ACC112 (cell line): Measurements from ENCODE around the gene RIPPLY1.

Source experiments
- H2AFZ ChIP-seq: fragments of 200-600 bp; sonication (generic); one replicate; pipeline ENCODE4 v1.6.0; 2017; ENCODE audit warnings: antibody characterized with exemption, low read length; ENCODE audit not compliant: unreplicated experiment
- H3K27ac ChIP-seq: fragments of 200-600 bp; sonication (generic); 2 replicates; pipeline ENCODE4 v1.5.1; 2014; ENCODE audit warnings: low read depth, mild to moderate bottlenecking, antibody characterized with exemption, low read length, moderate library complexity
- H3K27me3 ChIP-seq: fragments of 200-600 bp; sonication (generic); 2 replicates; pipeline ENCODE4 v1.6.1; 2014; ENCODE audit warnings: mild to moderate bottlenecking, antibody characterized with exemption, low read length, moderate library complexity, mixed read lengths; ENCODE audit not compliant: insufficient read depth
- H3K36me3 ChIP-seq: fragments of 200-600 bp; sonication (generic); 2 replicates; pipeline ENCODE4 v1.6.1; 2016; ENCODE audit warnings: mild to moderate bottlenecking, antibody characterized with exemption, low read length, moderate library complexity, mixed read lengths; ENCODE audit not compliant: insufficient read depth
- H3K4me1 ChIP-seq: fragments of 200-600 bp; sonication (generic); one replicate; pipeline ENCODE4 v1.6.1; 2016; ENCODE audit warnings: low read length, mixed read lengths; ENCODE audit not compliant: insufficient read depth, unreplicated experiment, control insufficient read depth
- H3K4me3 ChIP-seq: fragments of 200-600 bp; sonication (generic); 2 replicates; pipeline ENCODE4 v1.5.1; 2014; ENCODE audit warnings: mild to moderate bottlenecking, low read depth, low read length
- H3K79me2 ChIP-seq: fragments of 200-600 bp; sonication (generic); one replicate; pipeline ENCODE4 v1.6.0; 2016; ENCODE audit warnings: low read length; ENCODE audit not compliant: control insufficient read depth, unreplicated experiment, insufficient read depth

The RIPPLY1 gene, protein sequence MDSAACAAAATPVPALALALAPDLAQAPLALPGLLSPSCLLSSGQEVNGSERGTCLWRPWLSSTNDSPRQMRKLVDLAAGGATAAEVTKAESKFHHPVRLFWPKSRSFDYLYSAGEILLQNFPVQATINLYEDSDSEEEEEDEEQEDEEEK

DNA sequence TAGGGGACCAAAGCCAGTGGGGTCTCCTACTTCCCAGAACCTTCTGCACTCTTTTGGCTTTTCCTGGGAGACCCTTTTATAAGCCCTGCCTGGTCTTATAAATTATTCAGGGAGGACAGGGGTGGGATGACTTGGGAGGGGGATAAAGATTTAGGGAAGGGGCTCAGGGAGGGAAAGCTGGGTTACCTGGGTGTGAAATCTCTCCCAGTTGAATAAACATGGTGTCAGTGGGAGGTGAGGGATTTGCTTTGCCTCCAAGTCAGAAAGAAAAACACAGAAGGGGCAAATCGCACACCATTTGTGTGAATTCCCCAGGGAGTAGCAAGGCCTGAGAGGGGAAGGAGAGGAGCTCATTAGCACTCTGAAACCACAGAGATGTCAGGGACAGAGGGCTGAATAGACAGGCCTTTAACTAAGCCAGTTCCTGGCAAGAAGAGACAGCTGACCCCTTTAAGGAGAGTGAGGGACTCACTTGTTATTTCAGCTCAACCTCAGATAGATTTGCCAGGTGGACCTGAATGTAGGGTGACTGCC is at the start of gene RIPPLY1:
Gene RIPPLY1 (minus strand): TSS at position 51 of the 534 bp plus-strand sequence. CDS start 54 bp downstream, outside the sequence.
- H3K79me2 ChIP-seq = no peaks in the 10 kb centered on the region
- H3K27ac ChIP-seq = no peak within 1 kb of the TSS
- H3K4me3 ChIP-seq = no peak within 1 kb of the TSS
- no peak within 1 kb of the TSS for H2AFZ ChIP-seq
- no peaks in the 10 kb centered on the region for H3K36me3 ChIP-seq
- H3K27me3 ChIP-seq = no peaks in the 10 kb centered on the region
- H3K4me1 ChIP-seq = peaks cover 12% of the 10 kb centered on the region

DNA sequence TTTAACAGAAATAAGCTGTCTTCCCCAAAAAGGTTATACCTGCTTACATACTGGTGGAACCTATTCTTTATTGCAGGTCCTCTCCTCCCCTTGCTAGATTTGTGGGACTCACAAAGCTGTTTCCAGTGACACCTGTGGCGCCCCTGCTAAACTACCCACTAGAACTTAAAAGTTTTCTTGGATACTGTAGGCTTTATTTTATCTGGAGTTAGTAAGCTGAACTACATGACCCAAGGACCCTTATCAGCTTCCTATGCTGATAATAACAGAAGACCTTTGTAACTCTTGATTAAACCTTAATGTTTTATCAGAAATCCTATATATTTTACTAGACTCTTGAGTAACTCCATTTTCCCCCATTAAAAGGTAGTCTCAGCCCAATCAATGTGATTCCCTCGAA is 49.4 kb upstream of the RIPPLY1 start:
- Histone ChIP-seq H3K27ac (no peak overlapping the region), H3K4me3 (no peak overlapping the region), H3K27me3 (no peaks in the 10 kb centered on the region), H2AFZ (no peak overlapping the region), H3K79me2 (no peaks in the 10 kb centered on the region), H3K4me1 (peaks cover 22% of the 10 kb centered on the region), H3K36me3 (no peaks in the 10 kb centered on the region; the same call in 1 of the 2 replicates)

DNA sequence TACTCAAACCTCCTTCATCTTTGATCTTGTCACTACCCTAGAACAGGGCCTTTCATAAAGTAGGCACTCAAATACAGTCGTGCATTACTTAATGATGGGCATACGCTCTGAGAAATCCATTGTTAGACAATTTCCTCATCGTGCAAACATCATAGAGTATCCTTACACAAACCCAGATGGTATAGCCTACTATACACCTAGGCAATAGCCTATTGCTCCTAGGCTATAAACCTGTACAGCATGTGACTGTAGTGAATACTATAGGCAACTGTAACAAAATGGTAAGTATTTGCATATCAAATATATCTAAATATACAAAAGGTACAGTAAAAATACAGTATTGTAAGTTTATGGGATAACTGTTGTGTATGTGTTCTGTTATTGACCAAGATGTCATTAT is 48.9 kb upstream of the RIPPLY1 start:
- H3K27ac ChIP-seq = no peak overlapping the region
- no peaks in the 10 kb centered on the region; the same call in 1 of the 2 replicates for H3K36me3 ChIP-seq
- H2AFZ ChIP-seq = no peak overlapping the region
- H3K4me3 ChIP-seq = no peak overlapping the region
- peaks cover 22% of the 10 kb centered on the region for H3K4me1 ChIP-seq
- H3K79me2 ChIP-seq = no peaks in the 10 kb centered on the region
- H3K27me3 ChIP-seq = no peaks in the 10 kb centered on the region

DNA sequence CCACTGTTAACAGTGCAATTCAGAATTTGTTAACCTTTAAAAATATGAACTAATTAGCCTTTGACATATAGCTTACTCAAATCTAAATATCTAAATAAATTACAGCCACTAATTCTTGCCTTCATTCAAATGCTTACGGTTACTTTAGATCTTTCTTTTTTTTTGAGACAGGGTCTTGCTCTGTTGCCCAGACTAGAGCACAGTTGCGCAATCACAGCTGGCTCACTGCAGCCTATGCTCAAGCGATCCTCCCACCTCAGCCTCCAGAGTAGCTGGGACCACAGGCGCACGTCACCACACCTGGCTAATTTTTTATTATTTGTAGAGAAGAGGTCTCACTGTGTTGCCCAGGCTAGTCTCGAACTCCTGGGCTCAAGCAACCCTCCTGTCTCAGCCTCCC is 48.1 kb upstream of the RIPPLY1 start:
- no peaks in the 10 kb centered on the region for H3K36me3 ChIP-seq
- H3K27ac ChIP-seq = no peak overlapping the region
- peaks cover 22% of the 10 kb centered on the region for H3K4me1 ChIP-seq
- H2AFZ ChIP-seq = no peak overlapping the region
- H3K27me3 ChIP-seq = no peaks in the 10 kb centered on the region
- no peaks in the 10 kb centered on the region for H3K79me2 ChIP-seq
- H3K4me3 ChIP-seq = no peak overlapping the region

DNA sequence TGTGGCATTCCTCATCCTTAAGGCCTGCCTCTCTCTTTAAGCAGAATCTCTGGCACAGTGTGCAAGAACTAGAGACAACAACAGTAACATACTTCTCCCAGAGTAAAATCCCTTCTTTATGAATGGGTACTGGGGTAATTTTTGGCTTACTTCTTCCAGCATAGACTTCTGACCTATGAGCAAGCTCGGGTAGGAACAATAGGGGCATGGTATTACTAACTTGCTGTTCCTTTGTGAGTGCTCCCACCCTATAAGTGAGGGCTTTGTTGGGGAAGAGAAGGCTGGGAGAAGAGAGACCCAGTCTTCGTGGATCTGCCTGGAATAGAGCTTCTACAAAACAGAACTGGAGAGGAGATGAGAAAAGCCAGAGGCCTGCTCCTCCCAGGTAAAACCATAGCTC is 47.2 kb upstream of the RIPPLY1 start:
- Histone ChIP-seq H3K36me3 (no peaks in the 10 kb centered on the region), H3K27ac (no peak overlapping the region), H3K4me3 (no peak overlapping the region), H3K27me3 (no peaks in the 10 kb centered on the region), H3K4me1 (peaks cover 18% of the 10 kb centered on the region), H2AFZ (no peak overlapping the region), H3K79me2 (no peaks in the 10 kb centered on the region)

DNA sequence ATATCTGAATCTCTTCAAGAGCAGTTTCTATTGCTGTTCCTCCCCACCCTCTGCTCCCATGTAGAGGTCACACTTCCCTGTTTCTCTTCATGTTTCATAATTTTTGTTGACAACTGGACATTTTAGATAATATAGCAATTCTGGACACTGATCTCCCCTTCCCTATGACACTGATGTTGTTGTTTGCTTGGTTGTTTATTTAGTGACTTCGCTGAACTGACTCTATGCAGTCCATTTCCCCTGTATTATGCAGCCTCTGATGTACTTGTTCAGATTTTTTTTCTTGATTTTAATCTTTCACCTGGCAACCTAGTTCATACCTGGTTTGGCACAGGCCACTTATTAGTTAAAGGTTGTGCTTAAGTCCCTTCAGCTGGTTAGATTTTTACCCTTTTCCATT is 46.2 kb upstream of the RIPPLY1 start:
- Histone ChIP-seq H3K36me3 (no peaks in the 10 kb centered on the region), H2AFZ (no peak overlapping the region), H3K4me1 (peaks cover 8% of the 10 kb centered on the region), H3K27ac (no peak overlapping the region), H3K27me3 (no peaks in the 10 kb centered on the region), H3K79me2 (no peaks in the 10 kb centered on the region), H3K4me3 (no peak overlapping the region)

DNA sequence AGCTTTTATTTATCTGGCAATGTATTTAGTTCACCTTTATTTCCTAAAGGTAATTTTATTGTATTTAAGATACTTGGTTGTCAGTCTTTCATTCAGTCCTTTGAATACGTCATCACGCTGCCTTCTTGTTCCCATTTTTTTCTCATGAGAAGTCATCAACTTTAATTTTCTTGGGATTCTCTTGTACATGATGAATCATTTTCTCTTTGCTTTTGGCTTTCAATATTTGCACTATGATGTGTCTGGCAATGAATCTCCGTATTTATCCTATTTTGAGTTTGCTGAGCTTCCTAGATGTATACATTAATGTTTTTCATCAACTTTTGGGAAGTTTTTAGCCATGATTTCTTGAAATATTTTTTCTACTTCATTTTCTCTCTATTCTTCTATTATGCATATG is 45.5 kb upstream of the RIPPLY1 start:
- Histone ChIP-seq H3K36me3 (no peaks in the 10 kb centered on the region), H3K4me1 (peaks cover 3% of the 10 kb centered on the region), H3K4me3 (no peak overlapping the region), H3K27me3 (no peaks in the 10 kb centered on the region), H3K27ac (no peak overlapping the region), H2AFZ (no peak overlapping the region), H3K79me2 (no peaks in the 10 kb centered on the region)

DNA sequence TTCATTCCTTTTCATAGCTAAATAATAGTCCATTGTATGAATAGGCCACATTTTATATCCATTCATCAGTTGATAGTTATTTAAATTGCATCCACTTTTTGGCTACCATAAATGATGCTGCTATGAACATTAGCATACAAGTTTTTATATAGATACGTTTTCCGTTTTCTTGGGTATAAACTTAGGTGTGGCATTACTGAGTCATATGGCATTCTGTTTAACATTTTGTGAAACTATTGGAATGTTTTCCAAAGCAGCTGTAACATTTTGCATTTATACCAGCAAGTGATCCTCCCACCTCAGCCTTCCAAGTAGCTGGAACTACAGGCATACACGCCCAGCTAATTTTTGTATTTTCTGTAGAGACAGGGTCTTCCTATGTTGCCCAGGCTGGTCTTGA is 43.3 kb upstream of the RIPPLY1 start:
- H3K36me3 ChIP-seq = no peaks in the 10 kb centered on the region
- H3K79me2 ChIP-seq = no peaks in the 10 kb centered on the region
- H3K4me3 ChIP-seq = no peak overlapping the region
- H2AFZ ChIP-seq = no peak overlapping the region
- no peaks in the 10 kb centered on the region for H3K4me1 ChIP-seq
- H3K27me3 ChIP-seq = no peaks in the 10 kb centered on the region
- H3K27ac ChIP-seq = no peak overlapping the region

DNA sequence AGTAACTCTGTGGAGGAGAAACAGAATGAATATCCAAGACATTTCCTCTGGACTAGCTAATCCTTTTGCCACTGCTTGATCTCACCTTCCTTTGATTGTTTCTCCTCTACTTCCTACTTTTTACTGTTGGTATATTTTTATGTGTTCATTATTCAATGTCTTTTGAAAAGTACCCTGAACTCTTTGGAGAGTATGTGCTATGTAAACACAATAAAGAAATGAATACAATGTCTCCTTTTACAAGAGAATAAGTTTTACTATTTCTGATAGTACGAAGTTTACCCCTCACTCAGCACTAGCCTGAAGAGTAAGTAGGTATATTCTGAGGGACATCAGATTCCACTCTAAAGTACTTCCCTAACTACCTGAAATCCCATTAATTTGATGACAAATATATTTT is 36.9 kb upstream of the RIPPLY1 start:
- no peak overlapping the region for H3K4me3 ChIP-seq
- H2AFZ ChIP-seq = no peak overlapping the region
- no peaks in the 10 kb centered on the region for H3K79me2 ChIP-seq
- no peaks in the 10 kb centered on the region for H3K27me3 ChIP-seq
- H3K4me1 ChIP-seq = no peaks in the 10 kb centered on the region
- no peaks in the 10 kb centered on the region for H3K36me3 ChIP-seq
- no peak overlapping the region for H3K27ac ChIP-seq

DNA sequence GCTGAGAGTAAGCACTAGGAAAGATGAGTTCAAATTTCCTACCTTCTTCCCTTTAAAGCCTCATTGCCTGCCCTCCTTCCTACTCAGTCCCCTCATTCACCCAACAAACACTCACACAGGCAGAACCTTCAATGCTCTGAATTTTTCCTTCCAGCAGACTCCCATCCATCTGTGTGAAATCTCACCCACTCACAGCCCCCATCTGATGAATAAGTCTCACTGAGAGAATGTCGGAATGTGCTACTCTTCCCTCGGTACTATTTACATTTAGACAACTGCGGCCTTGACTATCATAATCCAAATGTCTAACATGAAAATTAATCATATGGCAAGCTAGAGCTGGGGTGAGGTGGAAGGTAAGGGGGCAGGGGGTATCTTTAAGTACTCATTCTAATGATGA is 36.4 kb upstream of the RIPPLY1 start:
- Histone ChIP-seq H3K27me3 (no peaks in the 10 kb centered on the region), H3K4me1 (no peaks in the 10 kb centered on the region), H3K27ac (no peak overlapping the region), H3K36me3 (no peaks in the 10 kb centered on the region), H3K79me2 (no peaks in the 10 kb centered on the region), H2AFZ (no peak overlapping the region), H3K4me3 (no peak overlapping the region)

DNA sequence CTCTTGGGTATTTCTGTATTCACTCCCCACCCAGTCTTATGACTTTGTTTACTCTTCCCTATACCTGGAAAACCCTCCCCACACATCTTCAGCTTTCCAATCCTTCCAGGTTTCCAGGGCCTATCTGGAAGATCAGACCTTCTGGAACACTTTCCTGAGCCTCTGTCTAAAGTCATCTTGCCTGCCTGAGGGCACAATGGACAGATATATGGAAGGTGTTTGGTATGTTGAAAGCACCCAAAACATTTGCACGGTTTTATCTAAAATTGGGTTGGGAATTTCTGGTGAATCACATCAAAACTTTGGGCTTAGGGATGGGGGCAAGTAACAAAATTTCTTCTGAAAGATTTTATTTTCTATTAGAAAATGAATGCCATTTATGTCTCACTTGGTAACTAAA is 33.1 kb upstream of the RIPPLY1 start:
- H3K4me3 ChIP-seq = no peak overlapping the region
- no peaks in the 10 kb centered on the region for H3K27me3 ChIP-seq
- H3K4me1 ChIP-seq = peaks cover 24% of the 10 kb centered on the region

More for the DNA sequence above, 33.1 kb upstream of the RIPPLY1 start:
- Histone ChIP-seq H3K27ac (no peak overlapping the region), H3K79me2 (no peaks in the 10 kb centered on the region), H3K36me3 (no peaks in the 10 kb centered on the region), H2AFZ (no peak overlapping the region)
